GM18517 (cell line): Measurements from ENCODE around the gene MEG3.

Source experiments
- ATAC-seq: cut with Tn5 transposase; IDR thresholded peaks from one replicate; pipeline ENCODE4 v1.9.1; 2021; ENCODE audit warnings: mild to moderate bottlenecking, moderate library complexity; ENCODE audit not compliant: unreplicated experiment

MEG3 gene

GRCh38 chr14:100828031-100828769 lies 2.3 kb downstream of the MEG3 start:
- no peak for ATAC-seq

GRCh38 chr14:100830681-100831080 lies 4.8 kb downstream of the MEG3 start:
- no peak for ATAC-seq

- no peak for ATAC-seq
Measured at GRCh38 chr14:100832311-100832960, 6.5 kb downstream of the MEG3 start.

DNA sequence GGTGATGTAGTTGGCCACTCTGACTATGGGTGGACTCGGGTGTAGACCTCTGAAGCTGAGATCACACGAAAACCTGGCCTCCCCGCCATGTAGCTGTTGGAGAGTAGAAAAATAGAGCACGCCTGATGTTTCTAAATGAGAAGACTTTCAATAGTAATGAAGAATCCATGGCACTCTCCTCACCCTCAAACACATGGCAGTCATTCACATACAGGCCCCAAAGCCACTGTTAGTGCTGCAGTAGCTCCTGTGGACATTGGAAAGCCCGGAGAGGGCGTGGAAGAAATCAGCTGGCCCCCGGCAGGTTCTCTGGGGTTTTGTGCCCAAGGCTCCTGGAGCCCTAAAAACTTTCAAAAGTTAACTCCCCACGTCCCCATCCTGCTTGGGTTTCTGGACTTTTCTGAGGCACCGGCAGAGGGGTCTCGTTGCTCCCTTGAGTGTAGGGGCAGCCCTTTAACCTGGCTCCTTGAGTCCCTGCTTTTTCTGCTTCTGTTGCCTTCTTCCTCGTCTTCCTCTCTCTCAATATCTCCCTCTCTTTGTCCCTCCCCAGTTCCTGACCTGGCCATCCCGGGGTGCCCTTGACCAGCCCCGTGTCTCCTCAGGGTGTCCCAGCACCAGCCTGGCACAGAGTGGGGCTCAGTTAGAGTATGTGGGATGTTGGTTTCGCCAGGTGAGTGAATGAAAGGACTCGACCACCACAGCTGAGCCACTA lies 8.3 kb downstream of the MEG3 start:
- no peak for ATAC-seq

GRCh38 chr14:100834794-100835547 lies 9.1 kb downstream of the MEG3 start:
- ATAC-seq = no peak

DNA sequence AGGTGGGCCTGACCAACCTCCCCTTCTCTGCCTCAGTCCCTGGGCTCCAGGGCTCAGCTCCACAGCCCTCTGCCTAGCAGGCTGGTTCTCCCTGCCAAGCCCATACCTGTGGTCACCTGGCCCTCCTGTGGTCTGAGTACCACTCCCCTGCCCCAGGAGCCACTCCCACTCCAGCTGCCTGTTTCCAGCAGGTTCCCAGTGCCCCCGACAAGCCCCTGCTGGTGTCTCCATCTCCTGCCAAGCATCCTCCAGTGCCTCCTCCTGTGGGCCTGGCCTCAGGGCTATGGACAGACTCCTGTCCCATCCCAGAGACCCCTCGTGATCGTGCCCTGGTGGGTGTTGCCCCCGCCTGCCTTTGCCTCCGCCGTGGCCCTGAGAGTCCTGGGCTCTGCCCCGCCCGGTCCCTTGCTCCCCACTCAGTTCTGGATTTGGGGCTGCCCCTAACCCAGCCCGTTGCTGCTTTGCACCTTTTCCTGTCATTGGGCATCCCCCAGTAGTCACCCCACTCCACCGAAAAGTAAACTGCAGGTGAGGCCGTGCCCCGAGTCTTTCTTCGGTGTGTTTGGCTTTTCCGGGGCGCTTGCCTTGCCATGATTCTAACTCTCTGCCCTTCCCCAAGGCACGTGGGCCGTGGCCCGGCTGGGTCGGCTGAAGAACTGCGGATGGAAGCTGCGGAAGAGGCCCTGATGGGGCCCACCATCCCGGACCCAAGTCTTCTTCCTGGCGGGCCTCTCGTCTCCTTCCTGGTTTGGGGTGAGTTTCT lies 9.8 kb downstream of the MEG3 start:
- no peak for ATAC-seq

GRCh38 chr14:100836311-100836805 lies 10.4 kb downstream of the MEG3 start:
- no peak for ATAC-seq

DNA sequence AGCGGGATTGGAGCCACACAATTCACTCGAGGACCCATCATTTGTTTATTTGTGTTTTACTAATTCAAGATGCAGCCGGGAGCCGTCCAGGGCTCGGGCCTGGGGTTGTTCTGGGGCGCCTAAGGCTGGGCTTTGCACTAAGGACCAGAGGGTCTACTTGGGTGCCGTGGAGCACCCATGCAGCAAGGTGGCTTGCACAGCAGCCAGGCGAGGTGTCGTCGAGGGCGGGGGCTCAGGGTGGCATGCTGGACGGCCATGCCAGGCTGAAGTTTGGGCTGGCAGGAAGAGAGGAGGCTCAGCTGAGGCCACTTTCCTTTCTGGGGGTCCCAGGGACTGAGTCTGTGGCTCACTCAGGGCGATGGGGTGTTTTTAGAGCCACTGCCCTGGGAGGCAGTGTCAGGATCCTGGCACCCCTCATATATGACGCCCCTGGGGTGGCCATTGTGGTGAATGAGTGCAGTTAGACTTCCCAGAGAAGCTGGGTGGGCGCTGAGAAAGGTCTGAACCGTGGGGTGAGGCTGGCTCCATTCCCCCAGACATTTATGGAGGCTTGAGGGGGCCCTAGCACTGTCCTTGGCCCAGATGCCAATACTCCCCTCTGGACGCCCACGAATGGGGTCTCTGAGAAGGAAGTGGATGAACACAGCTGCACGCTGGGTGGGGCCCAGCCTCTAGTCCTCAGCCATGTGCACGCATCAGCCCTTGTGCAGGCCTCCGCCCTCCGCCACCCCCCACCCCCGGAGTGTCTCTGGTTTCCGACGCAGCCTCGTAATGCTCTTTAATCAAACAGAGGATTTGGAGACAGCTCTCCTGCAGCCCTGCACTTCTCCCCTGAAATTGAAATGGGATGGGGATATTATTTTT lies 11.3 kb downstream of the MEG3 start:
- ATAC-seq = no peak

GRCh38 chr14:100837805-100838350 lies 12.0 kb downstream of the MEG3 start:
- no peak for ATAC-seq

- ATAC-seq = no peak
Measured at GRCh38 chr14:100838493-100839314, 12.8 kb downstream of the MEG3 start.

- no peak for ATAC-seq
Measured at GRCh38 chr14:100839315-100839585, 13.3 kb downstream of the MEG3 start.

- no peak for ATAC-seq
Measured at GRCh38 chr14:100839681-100840111, 13.8 kb downstream of the MEG3 start.

- no peak for ATAC-seq
Measured at GRCh38 chr14:100840286-100841065, 14.6 kb downstream of the MEG3 start.

DNA sequence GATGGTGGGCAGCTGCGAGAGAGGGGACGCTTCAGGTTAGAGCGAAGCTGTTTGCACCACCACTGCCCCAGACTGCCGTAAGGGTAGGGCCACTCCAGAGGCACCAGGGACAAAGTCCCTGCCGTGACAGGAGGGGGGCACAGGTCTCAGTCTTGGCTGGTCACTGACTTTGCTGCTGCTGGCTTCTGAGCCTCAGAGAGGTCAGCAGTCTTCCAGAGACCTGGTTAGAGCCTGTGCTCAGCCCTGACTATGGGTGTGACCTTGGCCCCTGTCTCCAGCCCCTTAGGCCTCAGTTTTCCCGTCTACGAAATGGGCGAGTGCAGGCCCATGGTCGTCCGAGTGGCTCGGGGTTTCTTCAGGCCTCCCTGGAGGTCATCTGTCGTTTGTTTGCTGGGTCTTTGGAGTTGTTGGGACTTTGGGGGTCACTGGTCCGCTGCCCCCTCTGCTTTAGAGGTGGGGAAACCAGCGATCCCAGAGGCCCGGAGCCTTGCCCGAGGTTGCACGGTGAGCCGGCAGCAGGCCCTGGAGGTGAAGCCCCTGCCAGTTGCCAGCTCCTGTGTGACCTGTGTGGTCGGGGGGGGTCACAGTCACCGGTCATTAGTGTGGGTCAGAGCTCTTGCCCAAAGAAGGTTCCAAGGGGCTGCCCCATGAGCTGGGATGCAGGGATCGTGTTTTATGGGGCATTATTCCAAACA lies 15.3 kb downstream of the MEG3 start:
- no peak for ATAC-seq

GRCh38 chr14:100841761-100842403 lies 16.0 kb downstream of the MEG3 start:
- ATAC-seq = no peak

DNA sequence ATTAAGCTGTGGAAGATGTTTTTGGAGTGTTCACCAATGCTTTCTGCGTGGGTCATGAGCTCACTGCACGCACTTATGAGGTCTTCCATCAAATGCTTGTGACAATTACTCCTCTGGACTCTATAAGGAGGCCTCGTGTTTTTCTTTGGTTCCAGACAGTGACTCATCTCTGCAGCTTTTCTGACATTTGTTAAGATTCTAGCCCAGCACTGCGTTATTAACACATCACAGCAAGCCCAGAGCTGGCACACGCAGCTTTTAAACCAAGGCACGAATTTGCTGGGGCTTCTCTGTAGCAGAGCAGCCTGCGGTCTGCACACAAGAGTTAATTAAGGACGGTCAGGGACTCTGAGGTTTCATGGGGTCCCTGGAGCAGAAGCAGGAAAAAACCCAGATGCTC lies 16.9 kb downstream of the MEG3 start:
- ATAC-seq = no peak

DNA sequence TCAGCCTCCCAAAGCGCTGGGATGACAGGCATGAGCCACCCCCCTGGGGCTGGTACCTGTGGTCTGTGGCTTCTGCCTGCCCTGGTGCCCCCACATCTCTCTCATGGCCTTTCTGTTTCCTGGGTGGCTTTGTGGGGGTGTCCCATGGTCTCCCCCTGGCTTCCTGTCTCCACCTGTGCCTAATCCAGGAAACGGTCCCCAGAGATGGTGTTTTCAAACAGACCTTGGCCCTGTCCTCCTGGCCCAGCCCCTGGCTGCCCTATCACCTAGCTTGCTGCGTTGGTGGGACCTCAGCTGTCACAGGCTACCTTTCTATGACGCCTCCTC lies 18.1 kb downstream of the MEG3 start:
- no peak for ATAC-seq
